Measurements from ENCODE around the gene PHKA1. TPM values are rescaled to one million over a fixed set of nuclear protein-coding genes. Genes with fewer than 3 reads are reported as not detected.
"Not testable (repeated sequence)": the region's sequence is repeated elsewhere in the genome, so short reads cannot be mapped to it uniquely, and the experiment has no call there.

The PHKA1 gene
- polyA plus RNA-seq, 3 donors, result 5.0 to 6.1 (median 5.6) TPM

GRCh38 chrX:72576141-72576894, 137.8 kb downstream of the PHKA1 start:
- DNase-seq (ENCODE audit: low read depth in 3 of 3, low spot score in 2 of 3), result no peak

GRCh38 chrX:72573158-72573511, 141.0 kb downstream of the PHKA1 start:
- no peak for DNase-seq (ENCODE audit: low read depth in 3 of 3, low spot score in 2 of 3)

GRCh38 chrX:72572248-72573157, 141.6 kb downstream of the PHKA1 start, which contains the start of gene HDAC8:
HDAC8 (minus strand) TSS chrX:72572843; CDS start chrX:72572761, 82 bp downstream.
- DNase-seq (ENCODE audit: low read depth in 3 of 3, low spot score in 2 of 3), result peak; percentile 68 to 85 (median 73)

- no peak for DNase-seq (ENCODE audit: low read depth in 3 of 3, low spot score in 2 of 3)
Measured at GRCh38 chrX:72569786-72570185, 144.3 kb downstream of the PHKA1 start.

GRCh38 chrX:72568406-72569092, 145.6 kb downstream of the PHKA1 start:
- no peak for DNase-seq (ENCODE audit: low read depth in 3 of 3, low spot score in 2 of 3)

GRCh38 chrX:72566448-72566847, 147.7 kb downstream of the PHKA1 start:
- DNase-seq (ENCODE audit: low read depth in 3 of 3, low spot score in 2 of 3), result no peak

- not testable (repeated sequence) for DNase-seq (ENCODE audit: low read depth in 3 of 3, low spot score in 2 of 3)
Measured at GRCh38 chrX:72559655-72560054, 154.5 kb downstream of the PHKA1 start.

GRCh38 chrX:72554448-72555140, 159.5 kb downstream of the PHKA1 start:
- no peak for DNase-seq (ENCODE audit: low read depth in 3 of 3, low spot score in 2 of 3)

GRCh38 chrX:72552443-72552842, 161.7 kb downstream of the PHKA1 start:
- not testable (repeated sequence) for DNase-seq (ENCODE audit: low read depth in 3 of 3, low spot score in 2 of 3)

GRCh38 chrX:72545990-72546389, 168.1 kb downstream of the PHKA1 start:
- DNase-seq (ENCODE audit: low read depth in 3 of 3, low spot score in 2 of 3), result no peak

- no peak for DNase-seq (ENCODE audit: low read depth in 3 of 3, low spot score in 2 of 3)
Measured at GRCh38 chrX:72540318-72540717, 173.8 kb downstream of the PHKA1 start.

- no peak for DNase-seq (ENCODE audit: low read depth in 3 of 3, low spot score in 2 of 3)
Measured at GRCh38 chrX:72539822-72540221, 174.3 kb downstream of the PHKA1 start.

- DNase-seq (ENCODE audit: low read depth in 3 of 3, low spot score in 2 of 3), result no peak
Measured at GRCh38 chrX:72536542-72536941, 177.6 kb downstream of the PHKA1 start.

GRCh38 chrX:72532366-72532765, 181.7 kb downstream of the PHKA1 start:
- no peak for DNase-seq (ENCODE audit: low read depth in 3 of 3, low spot score in 2 of 3)

Other genes starting within 250 kb of the PHKA1 start
- gene HDAC8, start 141.5 kb downstream of the PHKA1 start, polyA plus RNA-seq (ENCODE audit: insufficient read length in 3 of 3), result 10 to 100 TPM; 27.2 to 38.4 (median 35.9) TPM
- gene DMRTC1B, start 62.6 kb upstream of the PHKA1 start, polyA plus RNA-seq (ENCODE audit: insufficient read length in 3 of 3), result 1 to 10 TPM; 3.8 to 4.6 (median 4.1) TPM
- gene FAM236B, start 68.4 kb upstream of the PHKA1 start, polyA plus RNA-seq (ENCODE audit: insufficient read length in 3 of 3), result not detected
- gene FAM236D, start 93.9 kb upstream of the PHKA1 start, polyA plus RNA-seq (ENCODE audit: insufficient read length in 3 of 3), result not detected
- not detected for gene FAM236C, start 198.3 kb upstream of the PHKA1 start, polyA plus RNA-seq (ENCODE audit: insufficient read length in 3 of 3)
- gene FAM236A, start 223.9 kb upstream of the PHKA1 start, polyA plus RNA-seq (ENCODE audit: insufficient read length in 3 of 3), result not detected
- gene DMRTC1, start 229.5 kb upstream of the PHKA1 start, polyA plus RNA-seq (ENCODE audit: insufficient read length in 3 of 3), result under 1 TPM in 2 of 3 donors, not detected in 1; 0.33 to 0.46 TPM

Measured in right renal cortex interstitium (tissue), 3 donors.